KMS-11 (cell line): Measurements from ENCODE around the gene PILRA.
"Not testable (repeated sequence)": the region's sequence is repeated elsewhere in the genome, so short reads cannot be mapped to it uniquely, and the experiment has no call there.

Experiments
- H2AFZ ChIP-seq: fragments of 200-600 bp; sonication (generic); 2 replicates; pipeline ENCODE4 v1.6.1; 2016; ENCODE audit warnings: antibody characterized with exemption, mixed run types, low read depth
- H3K27ac ChIP-seq: fragments of 200-600 bp; sonication (generic); 2 replicates; pipeline ENCODE4 v1.6.1; 2016; ENCODE audit warnings: mild to moderate bottlenecking, mixed run types
- H3K27me3 ChIP-seq: fragments of 200-600 bp; sonication (generic); 2 replicates; pipeline ENCODE4 v1.6.1; 2017; ENCODE audit warnings: mild to moderate bottlenecking, low read depth, mixed run types, moderate library complexity; ENCODE audit not compliant: insufficient read depth
- H3K36me3 ChIP-seq: fragments of 200-600 bp; sonication (generic); 2 replicates; pipeline ENCODE4 v1.6.1; 2017; ENCODE audit warnings: mild to moderate bottlenecking, mixed run types; ENCODE audit not compliant: insufficient read depth
- H3K4me1 ChIP-seq: fragments of 200-600 bp; sonication (generic); 2 replicates; pipeline ENCODE4 v1.6.1; 2016; ENCODE audit warnings: mild to moderate bottlenecking, low read depth, mixed run types; ENCODE audit not compliant: poor library complexity, severe bottlenecking
- H3K4me2 ChIP-seq: fragments of 200-600 bp; sonication (generic); 2 replicates; pipeline ENCODE4 v1.7.0; 2016; ENCODE audit warnings: mild to moderate bottlenecking, mixed run types
- H3K4me3 ChIP-seq: fragments of 200-600 bp; sonication (generic); IDR thresholded peaks from 2 replicates; pipeline ENCODE4 v1.6.1; 2017; ENCODE audit warnings: low read depth, low read length, mixed read lengths; ENCODE audit not compliant: insufficient read depth
- H3K79me2 ChIP-seq: fragments of 200-600 bp; sonication (generic); 2 replicates; pipeline ENCODE4 v1.6.1; 2016; ENCODE audit warnings: low read depth, mixed run types; ENCODE audit not compliant: insufficient read depth
- H3K9ac ChIP-seq: fragments of 200-600 bp; sonication (generic); 2 replicates; pipeline ENCODE4 v1.6.1; 2016; ENCODE audit warnings: mild to moderate bottlenecking, mixed run types
- H4K20me1 ChIP-seq: fragments of 200-600 bp; sonication (generic); 2 replicates; pipeline ENCODE4 v1.6.1; 2016; ENCODE audit warnings: mild to moderate bottlenecking, mixed run types; ENCODE audit not compliant: insufficient read depth
- TF ChIP-seq, protein P1 (sequence below): fragments of 200-600 bp; sonication (generic); conservative IDR thresholded peaks from 2 replicates; pipeline ENCODE4 v1.6.1; 2017; ENCODE audit warnings: low read depth, mild to moderate bottlenecking, antibody characterized with exemption, low read length, moderate library complexity, mixed read lengths

PILRA gene

DNA sequence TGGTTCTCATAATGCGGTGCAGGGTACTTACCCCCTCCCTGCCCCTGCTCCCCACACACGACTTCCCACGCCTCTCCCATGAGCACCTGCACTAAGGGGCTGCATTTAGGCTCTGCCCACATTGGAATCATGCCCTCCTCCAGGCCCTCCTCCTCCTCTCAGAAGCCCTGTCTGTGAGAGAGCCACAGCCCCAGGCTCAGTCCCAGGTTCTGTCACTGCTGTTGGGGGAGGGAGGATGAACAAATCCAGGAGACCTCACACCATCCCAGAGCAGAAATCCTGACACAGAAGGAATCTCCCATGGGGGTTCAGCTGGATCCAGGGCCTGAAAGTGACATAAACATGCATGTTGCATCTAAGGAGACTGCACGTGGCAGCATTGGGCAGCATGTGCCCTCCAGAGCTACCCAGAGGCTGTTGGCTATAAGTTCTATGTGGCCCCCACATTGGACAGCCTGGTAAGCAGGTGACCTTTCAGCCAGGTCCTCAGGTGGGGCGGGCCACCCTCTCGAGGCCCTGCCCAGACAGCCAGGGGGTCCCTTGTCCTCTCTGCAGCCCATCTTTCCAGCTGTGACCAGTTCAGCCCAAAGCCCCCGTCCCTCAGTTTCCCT lies 1.6 kb upstream of the PILRA start:
- H3K27me3 ChIP-seq, result no peaks in the 10 kb centered on the region
- TF ChIP-seq, protein P1, sequence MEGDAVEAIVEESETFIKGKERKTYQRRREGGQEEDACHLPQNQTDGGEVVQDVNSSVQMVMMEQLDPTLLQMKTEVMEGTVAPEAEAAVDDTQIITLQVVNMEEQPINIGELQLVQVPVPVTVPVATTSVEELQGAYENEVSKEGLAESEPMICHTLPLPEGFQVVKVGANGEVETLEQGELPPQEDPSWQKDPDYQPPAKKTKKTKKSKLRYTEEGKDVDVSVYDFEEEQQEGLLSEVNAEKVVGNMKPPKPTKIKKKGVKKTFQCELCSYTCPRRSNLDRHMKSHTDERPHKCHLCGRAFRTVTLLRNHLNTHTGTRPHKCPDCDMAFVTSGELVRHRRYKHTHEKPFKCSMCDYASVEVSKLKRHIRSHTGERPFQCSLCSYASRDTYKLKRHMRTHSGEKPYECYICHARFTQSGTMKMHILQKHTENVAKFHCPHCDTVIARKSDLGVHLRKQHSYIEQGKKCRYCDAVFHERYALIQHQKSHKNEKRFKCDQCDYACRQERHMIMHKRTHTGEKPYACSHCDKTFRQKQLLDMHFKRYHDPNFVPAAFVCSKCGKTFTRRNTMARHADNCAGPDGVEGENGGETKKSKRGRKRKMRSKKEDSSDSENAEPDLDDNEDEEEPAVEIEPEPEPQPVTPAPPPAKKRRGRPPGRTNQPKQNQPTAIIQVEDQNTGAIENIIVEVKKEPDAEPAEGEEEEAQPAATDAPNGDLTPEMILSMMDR, result no peak
- H3K4me2 ChIP-seq, result no peak overlapping the region
- no peaks in the 10 kb centered on the region for H4K20me1 ChIP-seq
- no peaks in the 10 kb centered on the region for H3K79me2 ChIP-seq
- no peak overlapping the region for H3K4me3 ChIP-seq
- H2AFZ ChIP-seq, result no peak overlapping the region
- peaks cover 13% of the 10 kb centered on the region for H3K4me1 ChIP-seq
- no peak overlapping the region for H3K9ac ChIP-seq
- no peak overlapping the region for H3K27ac ChIP-seq
- H3K36me3 ChIP-seq, result no peaks in the 10 kb centered on the region

DNA sequence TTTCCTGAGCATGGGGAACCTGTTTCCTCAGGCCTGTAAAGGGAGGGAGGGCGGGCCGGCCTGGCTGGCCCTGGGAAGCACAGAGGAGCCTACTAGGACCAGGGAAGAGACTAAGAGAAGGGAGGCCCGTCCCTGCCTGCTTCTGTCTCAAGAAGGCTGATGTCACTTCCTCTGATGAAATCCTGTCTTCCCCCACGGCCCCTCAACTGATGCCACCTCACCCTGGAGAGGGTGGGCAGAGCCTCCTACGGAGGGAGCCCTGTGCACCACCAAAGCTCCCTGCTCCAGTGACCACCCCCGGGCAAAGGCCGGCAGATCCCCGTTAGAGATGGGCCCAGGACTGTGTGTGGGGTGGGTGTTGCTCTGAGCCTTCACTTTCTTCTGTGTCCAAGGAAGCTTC lies 1.0 kb upstream of the PILRA start:
- Histone ChIP-seq H3K4me2 (no peak overlapping the region), H3K27me3 (no peaks in the 10 kb centered on the region), H3K4me3 (no peak overlapping the region), H4K20me1 (no peaks in the 10 kb centered on the region), H3K27ac (no peak overlapping the region), H3K79me2 (no peaks in the 10 kb centered on the region), H3K4me1 (peaks cover 8% of the 10 kb centered on the region), H3K36me3 (no peaks in the 10 kb centered on the region), H2AFZ (no peak overlapping the region), H3K9ac (no peak overlapping the region)
- TF ChIP-seq, protein P1, result no peak

DNA sequence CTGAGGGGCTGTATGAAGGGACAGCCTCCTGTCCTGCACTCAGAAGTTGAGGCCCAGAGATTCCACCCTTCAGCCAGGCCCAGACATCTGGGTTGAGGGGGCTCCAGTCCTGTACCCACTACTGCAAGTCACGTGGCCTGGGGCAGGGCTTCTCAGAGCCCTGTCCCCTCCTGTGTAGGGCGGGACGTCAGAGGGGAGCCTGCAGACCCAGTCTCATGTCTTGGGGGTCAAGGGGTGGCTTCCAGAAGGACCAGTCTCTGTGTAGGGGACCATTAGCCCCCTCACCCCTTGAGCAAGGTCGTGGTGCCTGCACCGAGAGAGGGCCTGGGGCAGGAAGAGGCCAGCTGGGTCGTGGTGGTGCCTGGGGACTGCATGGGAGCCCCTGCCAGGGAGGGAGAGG lies 593 bp upstream of the PILRA start:
- H3K79me2 ChIP-seq, result no peaks in the 10 kb centered on the region
- no peak overlapping the region for H3K4me2 ChIP-seq
- H3K27ac ChIP-seq, result no peak overlapping the region
- H2AFZ ChIP-seq, result no peak overlapping the region
- H4K20me1 ChIP-seq, result no peaks in the 10 kb centered on the region
- H3K36me3 ChIP-seq, result no peaks in the 10 kb centered on the region
- TF ChIP-seq, protein P1, result no peak
- peaks cover 8% of the 10 kb centered on the region for H3K4me1 ChIP-seq
- no peak overlapping the region for H3K9ac ChIP-seq
- H3K27me3 ChIP-seq, result no peaks in the 10 kb centered on the region
- no peak overlapping the region for H3K4me3 ChIP-seq

DNA sequence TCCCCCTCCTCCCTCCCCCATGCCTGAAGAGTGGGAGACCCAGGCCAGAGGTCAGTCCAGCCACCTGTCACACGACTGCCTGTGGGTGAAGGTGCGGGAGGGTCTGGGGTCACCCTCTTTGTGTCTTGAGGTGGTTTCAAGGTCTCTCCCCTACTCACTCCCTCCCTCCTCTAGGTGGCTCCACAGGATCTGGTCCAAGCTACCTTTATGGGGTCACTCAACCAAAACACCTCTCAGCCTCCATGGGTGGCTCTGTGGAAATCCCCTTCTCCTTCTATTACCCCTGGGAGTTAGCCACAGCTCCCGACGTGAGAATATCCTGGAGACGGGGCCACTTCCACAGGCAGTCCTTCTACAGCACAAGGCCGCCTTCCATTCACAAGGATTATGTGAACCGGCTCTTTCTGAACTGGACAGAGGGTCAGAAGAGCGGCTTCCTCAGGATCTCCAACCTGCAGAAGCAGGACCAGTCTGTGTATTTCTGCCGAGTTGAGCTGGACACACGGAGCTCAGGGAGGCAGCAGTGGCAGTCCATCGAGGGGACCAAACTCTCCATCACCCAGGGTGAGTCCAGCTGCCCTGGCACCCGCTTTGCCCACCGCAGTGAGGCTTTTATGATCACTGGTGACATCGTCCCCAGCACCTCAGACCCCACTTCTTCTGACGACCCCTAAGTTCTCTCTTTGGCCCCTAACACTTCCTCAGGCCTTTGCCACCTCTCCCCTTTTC lies 747 bp downstream of the PILRA start:
- H3K9ac ChIP-seq, H3K79me2 ChIP-seq, H3K27ac ChIP-seq, H3K4me2 ChIP-seq, H4K20me1 ChIP-seq, H3K27me3 ChIP-seq, H3K4me1 ChIP-seq, H3K36me3 ChIP-seq, H3K4me3 ChIP-seq, H2AFZ ChIP-seq: not testable (repeated sequence)
- TF ChIP-seq, protein P1, result peak; percentile 35; the same call in 1 of the 2 replicates
